ENCODE data around the gene ZNF705A.
"Not testable (repeated sequence)": the region's sequence is repeated elsewhere in the genome, so short reads cannot be mapped to it uniquely, and the experiment has no call there.

The ZNF705A gene

DNA sequence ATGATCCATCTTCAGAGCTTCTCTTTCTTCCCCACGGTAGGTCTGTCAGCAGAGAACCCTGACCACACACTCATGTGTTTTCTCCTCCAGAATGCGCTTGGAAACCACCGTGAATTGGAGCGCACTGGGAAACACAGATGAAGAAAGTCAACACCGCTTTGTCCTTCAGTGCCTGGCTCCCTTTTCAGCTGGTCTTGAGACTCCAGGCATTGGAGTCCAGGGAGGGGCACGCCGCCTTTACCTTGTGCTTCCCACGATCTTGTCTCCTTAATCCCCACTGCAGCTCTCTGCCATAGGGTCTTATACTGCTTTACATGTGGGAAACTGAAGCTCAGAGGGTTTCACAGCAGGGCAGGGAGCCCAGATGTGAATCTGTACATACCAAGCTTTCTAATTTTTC, 69.5 kb downstream of the ZNF705A start:
- in situ Hi-C loops (cut with HindIII; ENCODE audit: low pct_unique_long_range_greater_than_20kb, low sequenced_read_pairs), result no loop called here
- no peak for DNase-seq (ENCODE audit: low read depth in 1 of 2, low spot score in 1 of 2)
- no peak for TF ChIP-seq JUND (IDR thresholded peaks at IDR 0.05; ENCODE audit: low read depth)

DNA sequence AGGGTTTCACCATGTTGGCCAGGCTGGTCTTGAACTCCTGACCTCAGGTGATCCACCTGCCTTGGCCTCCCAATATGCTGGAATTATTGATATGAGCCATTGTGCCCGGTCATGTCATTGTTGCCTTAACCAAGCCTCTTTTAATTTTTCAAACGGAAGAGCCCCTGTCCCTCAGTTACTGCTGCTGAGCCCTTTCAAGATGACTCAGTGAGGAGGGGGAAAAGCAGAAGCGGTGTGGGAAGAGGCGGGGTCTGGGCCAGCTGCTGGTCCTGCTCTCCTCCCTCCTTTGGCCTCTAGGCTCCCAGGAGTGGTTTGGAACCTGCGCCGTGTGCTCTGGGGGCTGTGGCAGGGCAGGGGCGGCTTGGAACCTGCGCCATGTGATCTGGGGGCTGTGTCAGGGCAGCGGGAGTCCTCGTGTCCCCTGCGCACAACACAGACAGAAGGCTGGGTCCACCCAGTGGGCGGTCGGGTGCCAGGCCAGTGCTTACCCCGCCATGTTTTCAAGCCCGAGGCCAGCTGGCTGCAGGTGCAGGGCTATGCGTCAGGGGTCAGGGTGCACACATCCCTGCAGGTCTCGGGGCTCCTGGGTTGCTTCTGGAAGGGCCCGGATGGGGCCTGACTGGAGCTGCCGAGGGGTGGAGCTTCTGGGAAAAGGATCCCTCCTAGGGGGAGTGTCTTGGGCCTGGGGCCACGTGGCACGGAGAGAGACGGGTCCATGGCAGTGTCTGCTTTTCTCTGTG, 70.3 kb downstream of the ZNF705A start, which contains the start of gene FAM90A1:
Gene FAM90A1, minus strand, starts transcription at position 627 of the 740 bp plus-strand sequence. CDS start 2,786 bp downstream, outside the sequence.
- DNase-seq (ENCODE audit: low read depth in 1 of 2, low spot score in 1 of 2); in situ Hi-C loops (cut with HindIII; ENCODE audit: low pct_unique_long_range_greater_than_20kb, low sequenced_read_pairs): not testable (repeated sequence)

DNA sequence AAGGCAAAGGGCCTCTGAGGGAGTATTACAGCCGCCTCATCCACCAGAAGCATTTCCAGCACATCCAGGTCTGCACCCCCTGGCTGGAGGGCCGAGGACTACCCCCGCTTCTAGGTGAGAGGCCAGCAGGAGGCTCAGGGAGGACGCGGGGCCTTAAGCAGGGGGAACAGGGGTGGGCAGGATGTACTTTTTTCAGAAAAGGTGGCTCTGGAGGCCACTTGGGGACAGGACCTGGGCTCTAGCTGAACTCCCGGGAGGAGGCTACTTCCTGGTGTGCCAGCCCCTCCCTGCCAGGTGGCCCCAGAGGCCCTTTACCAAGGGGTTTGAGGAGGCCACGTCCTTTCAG, 70.9 kb downstream of the ZNF705A start:
- DNase-seq (ENCODE audit: low read depth in 1 of 2, low spot score in 1 of 2); in situ Hi-C loops (cut with HindIII; ENCODE audit: low pct_unique_long_range_greater_than_20kb, low sequenced_read_pairs): not testable (repeated sequence)

DNA sequence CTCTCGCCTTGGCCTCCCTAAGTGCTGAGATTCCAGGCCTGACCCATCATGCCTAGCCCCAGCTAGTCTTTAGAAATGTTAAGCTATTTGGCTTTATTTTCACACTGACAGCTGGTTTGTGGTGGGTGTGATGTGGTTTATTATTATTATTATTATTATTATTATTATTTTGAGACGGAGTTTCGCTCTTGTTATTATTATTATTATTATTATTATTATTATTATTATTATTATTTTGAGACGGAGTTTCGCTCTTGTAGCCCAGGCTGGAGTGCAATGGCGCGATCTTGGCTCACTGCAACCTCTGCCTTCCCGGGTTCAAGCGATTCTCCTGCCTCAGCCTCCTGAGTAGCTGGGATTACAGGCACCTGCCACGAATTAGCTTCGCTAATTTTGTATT, 71.8 kb downstream of the ZNF705A start:
- in situ Hi-C loops (cut with HindIII; ENCODE audit: low pct_unique_long_range_greater_than_20kb, low sequenced_read_pairs); DNase-seq (ENCODE audit: low read depth in 1 of 2, low spot score in 1 of 2): not testable (repeated sequence)

DNA sequence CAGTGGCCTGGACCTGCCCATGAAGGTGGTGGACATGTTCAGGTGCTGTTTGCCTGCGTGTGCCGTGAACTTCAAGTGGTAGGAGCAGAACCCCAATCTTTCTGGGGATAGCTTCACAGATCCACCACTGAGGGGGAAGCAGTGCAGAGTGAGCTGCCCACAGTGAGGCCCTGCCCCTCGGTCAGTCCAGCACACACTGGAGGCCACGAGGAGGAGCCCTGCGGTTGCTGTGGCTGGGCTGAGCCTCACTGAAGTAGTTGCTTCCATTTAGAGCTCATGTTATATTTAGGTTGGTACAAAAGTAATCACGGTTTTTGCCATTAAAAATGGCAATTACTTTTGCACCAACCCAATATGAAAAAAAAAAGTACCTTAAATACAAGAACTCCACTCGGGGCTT, 72.7 kb downstream of the ZNF705A start:
- DNase-seq (ENCODE audit: low read depth in 1 of 2, low spot score in 1 of 2); in situ Hi-C loops (cut with HindIII; ENCODE audit: low pct_unique_long_range_greater_than_20kb, low sequenced_read_pairs): not testable (repeated sequence)
